NCI-H748 treated with DMSO at 0.1 percent for 48 hours (cell line): ENCODE measurements around the gene SCNN1G.
"Not testable (repeated sequence)": the region's sequence is repeated elsewhere in the genome, so short reads cannot be mapped to it uniquely, and the experiment has no call there.

Experiments
- DNase-seq: peaks from one replicate; lab custom pipeline; 2025; lab: John Stamatoyannopoulos, UW

SCNN1G gene

GRCh38 chr16:23207485-23207884, 24.9 kb downstream of the SCNN1G start:
- peak; percentile 98 for DNase-seq

DNA sequence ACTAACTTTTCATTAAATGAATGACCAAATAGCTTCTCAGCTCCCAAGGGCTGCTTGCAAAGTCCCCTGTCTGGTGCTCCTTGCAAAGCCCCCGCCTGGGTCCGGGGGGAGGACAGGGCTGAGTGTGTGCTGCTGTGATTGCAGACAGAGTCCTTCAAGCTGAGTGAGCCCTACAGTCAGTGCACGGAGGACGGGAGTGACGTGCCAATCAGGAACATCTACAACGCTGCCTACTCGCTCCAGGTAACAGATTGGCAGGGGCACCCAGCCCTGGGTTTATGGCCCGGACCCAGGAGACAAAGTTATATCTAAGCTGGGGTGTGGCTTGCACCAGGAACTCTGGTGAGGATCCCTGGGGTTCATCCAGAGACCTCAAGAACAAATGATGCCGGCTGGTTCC, 27.1 kb downstream of the SCNN1G start:
- DNase-seq = no peak

- DNase-seq = no peak
These were observed 31.3 kb downstream of the SCNN1G start for GRCh38 chr16:23213831-23214230.

DNA sequence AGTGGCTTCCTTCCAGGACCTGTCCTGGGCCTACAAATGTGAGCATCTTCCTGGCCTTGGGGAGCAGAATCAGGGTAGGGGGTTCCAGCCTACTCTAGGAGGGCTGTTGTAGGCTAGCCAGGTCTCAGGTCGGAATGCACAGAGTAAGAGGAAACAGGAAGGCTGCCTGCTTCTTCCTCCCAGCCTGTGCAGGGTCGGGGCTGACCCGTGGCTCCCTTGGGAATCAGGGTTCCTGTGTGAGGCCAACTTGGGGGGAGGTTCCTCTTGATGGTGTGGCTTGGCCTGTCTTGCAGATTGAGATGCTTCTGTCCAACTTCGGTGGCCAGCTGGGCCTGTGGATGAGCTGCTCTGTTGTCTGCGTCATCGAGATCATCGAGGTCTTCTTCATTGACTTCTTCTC, 32.3 kb downstream of the SCNN1G start:
- no peak for DNase-seq

GRCh38 chr16:23215435-23215834, 32.9 kb downstream of the SCNN1G start:
- DNase-seq = no peak

DNA sequence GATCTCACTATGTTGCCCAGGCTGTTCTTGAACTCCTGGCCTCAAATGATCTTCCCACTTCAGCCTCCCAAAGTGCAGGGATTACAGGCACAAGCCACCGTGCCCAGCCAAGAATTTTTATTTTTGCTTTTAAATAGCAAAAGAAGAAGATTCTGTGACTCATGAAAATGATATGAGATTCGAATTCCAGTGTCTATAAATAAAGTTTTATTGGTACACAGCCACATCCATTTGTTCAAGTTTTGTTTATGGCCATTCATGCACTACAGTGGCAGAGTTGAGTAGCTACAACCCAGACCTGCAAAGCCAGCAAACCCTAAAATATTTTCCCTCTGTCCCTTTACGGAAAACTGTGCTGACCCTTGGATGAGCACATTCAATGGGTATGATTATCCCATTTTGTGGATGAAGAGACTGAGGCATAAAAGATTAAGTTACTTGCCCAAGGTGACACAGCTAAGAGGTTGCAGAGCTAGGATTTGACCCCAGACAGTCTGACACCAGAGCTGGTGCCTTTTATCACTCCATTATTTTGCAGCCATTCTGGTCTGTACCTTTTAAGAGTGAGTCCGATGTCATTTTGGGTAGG, 34.2 kb downstream of the SCNN1G start:
- no peak for DNase-seq

GRCh38 chr16:23217646-23218045, 35.1 kb downstream of the SCNN1G start:
- DNase-seq = no peak

DNA sequence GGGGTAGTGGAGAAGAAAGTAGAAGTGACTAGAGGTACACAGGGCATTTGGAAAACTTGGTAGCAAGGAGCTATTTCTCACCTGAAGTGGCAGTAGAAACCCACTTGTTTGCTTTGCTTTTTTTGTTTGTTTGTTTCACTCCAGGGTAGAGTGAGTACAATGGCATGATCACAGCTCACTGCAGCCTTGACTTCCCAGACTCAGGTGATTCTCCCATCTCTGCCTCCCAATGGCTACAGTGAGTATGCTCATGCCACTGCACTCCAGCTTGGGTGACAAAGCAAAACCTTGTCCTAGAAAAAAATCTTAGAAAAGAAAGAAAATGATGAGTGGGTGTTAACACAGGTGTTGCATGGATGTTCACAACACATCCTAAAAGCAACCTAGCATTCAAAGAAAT, 40.4 kb downstream of the SCNN1G start:
- no peak for DNase-seq

DNA sequence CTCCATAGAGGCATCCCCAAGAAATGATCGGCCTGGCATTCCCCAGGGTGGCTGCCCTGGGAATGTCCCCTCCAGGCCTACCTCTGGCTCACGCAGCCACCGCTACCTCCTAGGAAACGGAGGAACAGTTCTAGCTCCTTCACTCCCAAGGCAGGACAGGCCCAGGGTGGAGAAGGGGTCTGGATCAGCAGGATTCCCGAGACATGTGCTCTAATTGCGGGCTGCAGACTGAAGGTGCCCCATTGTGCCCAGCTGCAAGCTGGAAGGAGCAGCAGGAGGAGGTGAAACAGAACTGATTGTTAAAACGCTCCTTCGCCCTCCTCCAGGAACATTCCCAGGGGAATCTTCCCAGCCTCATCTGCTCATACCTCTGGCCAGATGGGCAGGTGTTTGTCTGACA, 40.8 kb downstream of the SCNN1G start:
- no peak for DNase-seq

- DNase-seq = no peak
These were observed 42.6 kb downstream of the SCNN1G start for GRCh38 chr16:23225109-23225508.

GRCh38 chr16:23225634-23226033, 43.1 kb downstream of the SCNN1G start:
- DNase-seq = no peak

GRCh38 chr16:23227529-23227928, 45.0 kb downstream of the SCNN1G start:
- no peak for DNase-seq

- DNase-seq = no peak
These were observed 47.2 kb downstream of the SCNN1G start for GRCh38 chr16:23229714-23230113.

GRCh38 chr16:23232806-23233205, 50.3 kb downstream of the SCNN1G start:
- no peak for DNase-seq

DNA sequence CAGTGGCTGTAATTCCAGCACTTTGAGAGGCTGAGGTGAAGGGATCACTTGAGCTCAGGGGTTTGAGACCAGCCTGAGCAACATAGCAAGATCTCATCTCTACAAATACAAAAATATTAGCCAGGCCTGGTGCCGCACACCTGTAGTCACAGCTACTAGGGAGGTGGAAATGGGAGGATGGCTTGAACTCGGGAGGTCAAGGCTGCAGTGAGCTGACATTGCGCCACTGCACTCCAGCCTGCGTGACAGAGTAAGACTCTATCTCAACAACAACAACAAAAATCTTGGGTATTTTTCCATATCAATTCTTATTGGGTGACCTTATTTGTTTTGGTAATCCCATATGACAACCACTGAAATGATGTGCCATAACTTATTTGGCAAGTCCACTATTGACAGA, 52.6 kb downstream of the SCNN1G start:
- no peak for DNase-seq

DNA sequence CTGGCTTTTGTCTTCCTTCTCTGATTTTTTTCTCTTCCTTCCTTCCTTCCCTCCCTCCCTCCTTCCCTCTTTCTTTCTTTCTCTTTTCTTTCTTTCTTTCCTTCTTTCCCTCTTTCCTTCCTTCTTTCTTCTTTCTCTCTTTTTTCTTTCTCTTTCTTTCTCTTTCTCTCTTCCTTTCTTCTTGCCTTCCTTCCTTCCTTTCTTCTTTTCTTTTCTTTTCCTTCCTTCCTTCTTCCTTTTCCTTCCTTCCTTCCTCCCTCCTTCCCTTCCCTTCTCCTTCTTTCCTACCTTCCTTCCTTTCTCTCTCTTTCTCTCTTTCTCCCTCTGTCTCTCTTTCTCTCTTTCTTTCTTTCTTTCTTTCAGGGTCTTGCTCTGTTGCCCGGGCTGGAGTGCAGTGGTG, 54.4 kb downstream of the SCNN1G start:
- DNase-seq = no peak

DNA sequence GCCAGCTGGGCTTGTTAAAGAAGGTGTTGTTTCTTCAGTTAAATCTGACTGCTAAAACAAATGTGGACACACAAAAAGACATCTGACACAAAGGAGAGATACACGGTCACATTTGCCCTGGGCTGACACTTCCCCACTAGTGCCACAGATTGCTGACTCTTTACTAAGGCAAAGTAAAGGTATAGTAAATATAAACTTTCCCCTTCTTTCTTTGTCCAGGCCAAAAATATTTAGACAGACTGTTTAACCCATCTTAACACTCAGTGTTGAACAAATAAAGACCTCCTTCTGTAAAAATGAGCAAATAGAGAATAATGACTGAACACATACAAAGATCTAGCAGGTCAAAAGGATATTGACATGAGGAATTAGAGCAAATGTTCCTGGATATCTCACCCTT, 58.4 kb downstream of the SCNN1G start:
- DNase-seq = no peak

DNA sequence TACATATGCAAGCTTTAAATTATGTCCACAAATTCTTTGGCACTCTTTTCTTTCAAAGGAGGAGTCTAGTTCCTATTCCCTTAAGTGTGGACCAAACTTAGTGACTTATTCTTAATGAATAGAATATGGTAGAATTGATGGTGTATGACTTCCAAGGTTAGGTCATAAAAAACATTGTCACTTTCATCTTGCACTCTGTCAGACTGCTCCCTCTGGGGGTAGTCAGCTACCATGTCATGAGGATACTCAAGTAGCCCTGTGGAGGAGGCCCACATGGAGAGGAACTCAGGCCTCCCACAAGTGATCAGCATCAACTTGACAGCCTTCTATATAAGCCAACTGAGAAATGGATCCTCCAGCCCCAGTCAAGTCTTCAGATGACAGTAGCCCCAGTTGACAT, 61.6 kb downstream of the SCNN1G start:
- no peak for DNase-seq

GRCh38 chr16:23245268-23245667, 62.7 kb downstream of the SCNN1G start:
- DNase-seq = no peak

- no peak for DNase-seq
These were observed 66.0 kb downstream of the SCNN1G start for GRCh38 chr16:23248261-23249194.

- no peak for DNase-seq
These were observed 67.3 kb downstream of the SCNN1G start for GRCh38 chr16:23249830-23250229.

GRCh38 chr16:23252310-23252709, 69.8 kb downstream of the SCNN1G start:
- DNase-seq = no peak

DNA sequence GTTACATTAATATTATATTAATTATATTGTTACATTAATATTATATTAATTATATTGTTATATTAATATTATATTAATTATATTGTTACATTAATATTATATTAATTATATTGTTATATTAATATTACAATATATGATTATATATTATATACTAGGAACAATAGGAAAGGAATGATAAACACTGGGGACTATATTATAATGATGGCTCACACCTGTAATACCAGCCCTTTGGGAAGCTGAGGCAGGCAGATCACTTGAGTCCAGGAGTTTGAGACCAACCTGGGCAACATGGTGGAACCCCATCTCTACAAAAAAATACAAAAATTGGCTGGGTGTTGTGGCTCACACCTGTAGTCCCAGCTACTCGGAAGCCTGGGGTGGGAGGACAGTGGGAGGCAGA, 71.1 kb downstream of the SCNN1G start:
- not testable (repeated sequence) for DNase-seq

DNA sequence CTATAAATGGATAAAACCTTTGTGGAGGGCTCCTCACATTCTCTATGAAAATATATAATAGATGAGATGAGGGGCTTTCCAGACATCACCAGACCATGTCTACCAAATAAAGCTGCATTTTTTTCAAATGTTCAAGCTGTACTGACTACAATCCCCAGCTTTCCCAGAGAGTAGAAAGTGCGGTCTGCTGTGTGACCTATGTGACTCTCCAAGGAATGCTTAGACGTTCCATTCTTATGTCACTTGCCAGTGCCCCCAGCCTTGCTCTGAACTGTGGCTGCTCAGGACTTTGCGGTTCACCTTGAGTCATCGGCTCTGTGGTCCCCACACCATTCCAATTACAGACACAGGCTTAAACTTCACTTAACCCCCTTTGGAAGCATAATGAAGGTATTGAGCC, 71.8 kb downstream of the SCNN1G start:
- DNase-seq = no peak
